ENCODE data around the gene PCOLCE2.

DNA sequence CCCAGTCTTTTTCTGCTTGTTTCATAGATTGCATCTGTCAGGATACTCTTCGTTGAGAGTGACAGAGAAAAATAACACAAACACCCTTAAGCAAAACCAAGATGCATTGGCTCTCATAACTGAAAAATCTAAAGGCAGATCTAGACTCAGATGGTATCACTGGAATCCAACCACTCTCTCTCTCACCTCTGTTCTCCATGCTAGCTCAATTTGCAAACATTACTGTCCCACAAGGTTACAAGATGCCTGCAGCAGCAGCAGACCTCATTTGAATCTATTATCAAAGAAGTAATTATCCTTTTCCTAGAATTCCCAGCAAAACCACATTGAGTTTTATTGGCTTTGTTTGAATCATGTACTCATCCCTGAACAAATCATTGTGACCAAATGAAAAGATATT is 19.1 kb upstream of the PCOLCE2 start:
- TF ChIP-seq, protein P1, sequence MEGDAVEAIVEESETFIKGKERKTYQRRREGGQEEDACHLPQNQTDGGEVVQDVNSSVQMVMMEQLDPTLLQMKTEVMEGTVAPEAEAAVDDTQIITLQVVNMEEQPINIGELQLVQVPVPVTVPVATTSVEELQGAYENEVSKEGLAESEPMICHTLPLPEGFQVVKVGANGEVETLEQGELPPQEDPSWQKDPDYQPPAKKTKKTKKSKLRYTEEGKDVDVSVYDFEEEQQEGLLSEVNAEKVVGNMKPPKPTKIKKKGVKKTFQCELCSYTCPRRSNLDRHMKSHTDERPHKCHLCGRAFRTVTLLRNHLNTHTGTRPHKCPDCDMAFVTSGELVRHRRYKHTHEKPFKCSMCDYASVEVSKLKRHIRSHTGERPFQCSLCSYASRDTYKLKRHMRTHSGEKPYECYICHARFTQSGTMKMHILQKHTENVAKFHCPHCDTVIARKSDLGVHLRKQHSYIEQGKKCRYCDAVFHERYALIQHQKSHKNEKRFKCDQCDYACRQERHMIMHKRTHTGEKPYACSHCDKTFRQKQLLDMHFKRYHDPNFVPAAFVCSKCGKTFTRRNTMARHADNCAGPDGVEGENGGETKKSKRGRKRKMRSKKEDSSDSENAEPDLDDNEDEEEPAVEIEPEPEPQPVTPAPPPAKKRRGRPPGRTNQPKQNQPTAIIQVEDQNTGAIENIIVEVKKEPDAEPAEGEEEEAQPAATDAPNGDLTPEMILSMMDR (IDR thresholded peaks at IDR 0.05), result no peak
- no peak for TF ChIP-seq EP300 (IDR thresholded peaks at IDR 0.05)
- TF ChIP-seq POLR2A (IDR thresholded peaks at IDR 0.05; ENCODE audit: low read depth), result no peak
